HK-2 (cell line): Measurements from ENCODE around the gene GANC.
A peak's percentile ranks its signal among the peaks of the same experiment; 100 is the strongest.
"Not testable (repeated sequence)": the region's sequence is repeated elsewhere in the genome, so short reads cannot be mapped to it uniquely, and the experiment has no call there.

ENCODE experiments used
- DNase-seq: peaks from one replicate; pipeline ENCODE4 v3.0.0-alpha.2; 2018; ENCODE audit not compliant: unreplicated experiment

Gene GANC

GRCh38 chr15:42272939-42273899 lies at the start of gene GANC, which contains the start of gene TMEM87A:
TSS of gene GANC (plus strand) at chr15:42273201. CDS start at chr15:42274482, 1,281 bp downstream.
TSS of gene TMEM87A (minus strand) at chr15:42273433. CDS start at chr15:42273398, 35 bp downstream.
- DNase-seq: peak; percentile 92

- DNase-seq: no peak
Measured at GRCh38 chr15:42226648-42227047, 46.4 kb upstream of the GANC start.

GRCh38 chr15:42228036-42228435 lies 45.0 kb upstream of the GANC start:
- DNase-seq: no peak

- DNase-seq: not testable (repeated sequence)
Measured at GRCh38 chr15:42228981-42229380, 44.0 kb upstream of the GANC start.

GRCh38 chr15:42231088-42231487 lies 41.9 kb upstream of the GANC start:
- DNase-seq: no peak

GRCh38 chr15:42232606-42233005 lies 40.4 kb upstream of the GANC start:
- no peak for DNase-seq

- no peak for DNase-seq
Measured at GRCh38 chr15:42233107-42233506, 39.9 kb upstream of the GANC start.

GRCh38 chr15:42239528-42240182 lies 33.3 kb upstream of the GANC start:
- DNase-seq: no peak

GRCh38 chr15:42240823-42241222 lies 32.2 kb upstream of the GANC start:
- no peak for DNase-seq

- DNase-seq: no peak
Measured at GRCh38 chr15:42253300-42253699, 19.7 kb upstream of the GANC start.

GRCh38 chr15:42264795-42265194 lies 8.2 kb upstream of the GANC start:
- no peak for DNase-seq

GRCh38 chr15:42267286-42267685 lies 5.7 kb upstream of the GANC start:
- DNase-seq: no peak

GRCh38 chr15:42270551-42270950 lies 2.5 kb upstream of the GANC start:
- no peak for DNase-seq

- DNase-seq: no peak
Measured at GRCh38 chr15:42270996-42271395, 2.0 kb upstream of the GANC start.

- DNase-seq: peak; percentile 49
Measured at GRCh38 chr15:42273900-42274701, 1.1 kb downstream of the GANC start.

GRCh38 chr15:42274702-42274989 lies 1.6 kb downstream of the GANC start:
- DNase-seq: no peak

- no peak for DNase-seq
Measured at GRCh38 chr15:42275780-42276391, 2.9 kb downstream of the GANC start.

GRCh38 chr15:42276762-42277161 lies 3.8 kb downstream of the GANC start:
- no peak for DNase-seq

GRCh38 chr15:42279234-42279723 lies 6.3 kb downstream of the GANC start:
- DNase-seq: no peak

GRCh38 chr15:42282344-42282743 lies 9.3 kb downstream of the GANC start:
- DNase-seq: no peak

GRCh38 chr15:42282926-42283325 lies 9.9 kb downstream of the GANC start:
- DNase-seq: no peak

- no peak for DNase-seq
Measured at GRCh38 chr15:42283671-42284070, 10.7 kb downstream of the GANC start.
